Measurements from ENCODE around the gene GNA15.
A peak's percentile ranks its signal among the peaks of the same experiment; 100 is the strongest.

GNA15 gene

GRCh38 chr19:3108775-3109174 lies 27.1 kb upstream of the GNA15 start:
- DNase-seq (ENCODE audit: low read depth) = no peak
- TF ChIP-seq, protein P1, sequence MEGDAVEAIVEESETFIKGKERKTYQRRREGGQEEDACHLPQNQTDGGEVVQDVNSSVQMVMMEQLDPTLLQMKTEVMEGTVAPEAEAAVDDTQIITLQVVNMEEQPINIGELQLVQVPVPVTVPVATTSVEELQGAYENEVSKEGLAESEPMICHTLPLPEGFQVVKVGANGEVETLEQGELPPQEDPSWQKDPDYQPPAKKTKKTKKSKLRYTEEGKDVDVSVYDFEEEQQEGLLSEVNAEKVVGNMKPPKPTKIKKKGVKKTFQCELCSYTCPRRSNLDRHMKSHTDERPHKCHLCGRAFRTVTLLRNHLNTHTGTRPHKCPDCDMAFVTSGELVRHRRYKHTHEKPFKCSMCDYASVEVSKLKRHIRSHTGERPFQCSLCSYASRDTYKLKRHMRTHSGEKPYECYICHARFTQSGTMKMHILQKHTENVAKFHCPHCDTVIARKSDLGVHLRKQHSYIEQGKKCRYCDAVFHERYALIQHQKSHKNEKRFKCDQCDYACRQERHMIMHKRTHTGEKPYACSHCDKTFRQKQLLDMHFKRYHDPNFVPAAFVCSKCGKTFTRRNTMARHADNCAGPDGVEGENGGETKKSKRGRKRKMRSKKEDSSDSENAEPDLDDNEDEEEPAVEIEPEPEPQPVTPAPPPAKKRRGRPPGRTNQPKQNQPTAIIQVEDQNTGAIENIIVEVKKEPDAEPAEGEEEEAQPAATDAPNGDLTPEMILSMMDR (conservative IDR thresholded peaks at IDR 0.05; ENCODE audit: low read depth, low read length) = peak; percentile 93
- H3K4me3 ChIP-seq (ENCODE audit: low read length) = no peak overlapping the region

GRCh38 chr19:3109491-3109890 lies 26.3 kb upstream of the GNA15 start:
- TF ChIP-seq, protein P1 (conservative IDR thresholded peaks at IDR 0.05; ENCODE audit: low read depth, low read length) = no peak
- no peak overlapping the region for H3K4me3 ChIP-seq (ENCODE audit: low read length)
- no peak for DNase-seq (ENCODE audit: low read depth)

DNA sequence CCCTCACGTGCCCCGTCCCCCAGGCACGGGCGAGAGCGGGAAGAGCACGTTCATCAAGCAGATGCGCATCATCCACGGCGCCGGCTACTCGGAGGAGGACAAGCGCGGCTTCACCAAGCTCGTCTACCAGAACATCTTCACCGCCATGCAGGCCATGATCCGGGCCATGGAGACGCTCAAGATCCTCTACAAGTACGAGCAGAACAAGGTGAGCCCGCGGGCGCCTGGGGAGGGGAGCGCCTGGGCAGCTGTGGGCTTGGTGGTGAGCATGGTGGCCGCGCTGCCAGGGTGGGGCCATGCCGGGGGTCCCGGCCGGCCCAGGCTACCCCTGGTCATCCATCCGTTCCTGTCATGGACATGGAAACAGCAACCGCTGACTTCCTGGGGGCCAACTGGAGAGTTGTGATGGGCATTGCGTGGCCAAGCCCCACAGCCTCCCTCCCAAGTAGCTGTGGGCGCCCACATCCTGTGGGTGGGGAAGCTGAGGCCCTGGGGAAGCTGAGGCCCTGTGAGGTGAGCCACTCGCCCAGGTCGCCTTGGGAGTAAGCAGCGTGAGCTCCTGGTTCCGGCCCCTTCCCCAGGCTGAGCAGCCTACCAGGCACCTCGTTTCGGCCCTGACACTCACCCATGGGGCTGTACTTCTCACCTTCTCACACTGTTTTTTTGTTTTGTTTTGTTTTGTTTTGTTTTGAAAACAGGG lies 25.6 kb upstream of the GNA15 start:
- no peak overlapping the region for H3K4me3 ChIP-seq (ENCODE audit: low read length)
- no peak for DNase-seq (ENCODE audit: low read depth)
- TF ChIP-seq, protein P1 (conservative IDR thresholded peaks at IDR 0.05; ENCODE audit: low read depth, low read length) = no peak

DNA sequence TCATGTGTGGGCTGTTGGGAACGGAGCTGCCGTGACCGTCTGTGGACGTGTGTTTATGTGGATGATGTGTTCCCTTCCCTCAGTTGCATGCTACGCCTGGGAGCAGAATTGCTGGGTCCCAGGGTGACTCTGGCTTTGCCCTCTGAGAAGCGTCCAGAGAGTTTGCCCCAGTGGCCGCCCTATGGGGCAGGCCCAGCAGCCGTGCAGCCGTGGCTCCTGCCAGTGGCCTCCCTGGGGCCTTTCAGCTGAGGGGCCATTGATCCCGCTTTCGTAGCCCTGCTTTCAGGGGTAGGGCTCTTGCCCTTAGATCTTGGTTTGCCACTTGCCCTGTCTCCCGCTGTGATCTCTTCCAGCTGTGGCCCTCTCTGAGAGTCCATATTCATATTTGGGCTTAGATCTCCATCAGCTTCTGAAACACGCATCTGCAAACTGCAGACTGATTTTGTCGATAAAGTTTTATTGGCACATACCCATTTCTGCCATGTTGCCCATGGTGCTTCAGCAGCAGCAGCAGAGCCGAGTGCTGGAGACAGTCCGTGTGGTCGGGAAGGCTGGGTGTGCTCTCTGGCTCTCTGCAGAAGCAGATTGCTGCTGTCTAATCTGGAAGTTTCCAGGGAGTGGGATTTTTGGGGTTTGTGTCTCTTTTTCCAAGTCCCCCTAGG lies 24.1 kb upstream of the GNA15 start:
- TF ChIP-seq, protein P1 (conservative IDR thresholded peaks at IDR 0.05; ENCODE audit: low read depth, low read length) = no peak
- no peak overlapping the region for H3K4me3 ChIP-seq (ENCODE audit: low read length)
- no peak for DNase-seq (ENCODE audit: low read depth)

DNA sequence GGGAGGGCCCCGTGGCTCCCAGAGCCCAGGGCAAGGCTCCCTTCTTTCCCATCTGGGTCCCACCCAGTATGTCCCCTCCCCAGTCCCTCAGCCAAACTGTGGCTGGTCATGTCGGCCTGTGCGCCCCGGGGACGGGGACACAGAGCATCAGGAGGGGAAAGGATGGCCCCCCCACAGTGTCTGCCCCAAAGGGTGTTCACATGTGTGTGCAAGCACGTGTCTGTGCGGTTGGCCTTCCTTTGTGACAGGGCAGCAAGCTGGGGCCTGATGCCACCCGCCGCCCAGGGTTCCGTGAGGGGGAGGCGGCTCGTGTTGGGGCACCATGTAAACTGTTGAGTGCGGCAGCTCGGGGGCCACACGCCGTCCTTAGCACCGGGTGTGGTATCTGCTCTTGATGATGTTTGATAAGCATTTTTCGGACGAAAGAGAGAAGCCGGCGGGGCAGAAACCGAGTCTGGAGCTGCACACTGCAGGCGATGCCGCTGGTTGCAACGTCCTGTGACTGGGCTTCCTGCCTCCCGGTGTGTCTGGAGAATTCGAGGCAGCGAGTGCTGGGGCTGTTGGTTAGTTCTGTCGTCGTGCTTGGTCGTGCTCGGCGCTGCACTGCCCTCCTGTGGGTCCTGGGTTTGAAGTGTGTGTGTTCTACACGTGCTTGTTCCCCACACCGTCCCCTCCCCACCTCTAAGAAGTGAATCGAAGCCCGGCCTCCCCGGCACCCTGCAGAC lies 23.3 kb upstream of the GNA15 start:
- H3K4me3 ChIP-seq (ENCODE audit: low read length) = no peak overlapping the region
- no peak for DNase-seq (ENCODE audit: low read depth)
- TF ChIP-seq, protein P1 (conservative IDR thresholded peaks at IDR 0.05; ENCODE audit: low read depth, low read length) = no peak

DNA sequence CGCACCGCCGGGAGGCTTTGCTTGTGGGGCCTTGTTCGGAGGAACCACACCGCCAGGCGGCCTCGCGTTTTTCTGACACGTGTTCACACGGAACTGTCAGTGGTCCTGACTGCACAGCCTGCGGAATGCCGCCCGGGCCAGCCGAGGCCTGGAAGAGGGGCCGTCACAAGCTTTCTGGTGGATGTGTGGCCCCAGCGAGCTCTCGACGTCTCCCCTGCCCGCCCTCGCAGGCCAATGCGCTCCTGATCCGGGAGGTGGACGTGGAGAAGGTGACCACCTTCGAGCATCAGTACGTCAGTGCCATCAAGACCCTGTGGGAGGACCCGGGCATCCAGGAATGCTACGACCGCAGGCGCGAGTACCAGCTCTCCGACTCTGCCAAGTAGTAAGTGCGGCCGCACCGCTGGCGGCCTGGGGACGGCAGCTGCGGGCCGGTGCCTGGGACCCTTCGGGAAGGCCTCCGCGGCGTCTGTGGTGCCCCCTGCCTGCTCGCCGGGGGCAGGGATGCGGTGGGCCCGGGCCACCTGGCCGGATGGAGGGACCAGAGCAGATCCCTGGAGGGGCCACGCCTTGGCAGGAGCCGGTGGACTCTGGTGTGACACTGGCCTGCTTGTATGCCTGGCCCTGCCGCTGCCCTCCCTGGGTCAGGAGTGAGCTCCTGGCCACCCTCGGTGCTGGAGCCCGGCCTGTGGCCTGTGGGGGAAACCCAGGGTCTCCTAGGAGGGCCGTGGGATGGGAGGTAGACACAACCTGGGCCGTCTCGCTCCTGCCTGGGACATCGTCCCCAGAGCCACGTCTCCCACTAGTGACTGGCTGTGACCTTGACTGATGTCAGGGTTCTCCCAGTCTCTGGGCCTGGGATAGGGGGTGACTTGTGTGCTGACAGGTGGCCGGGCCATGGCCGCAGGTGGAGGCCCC lies 22.5 kb upstream of the GNA15 start:
- DNase-seq (ENCODE audit: low read depth) = no peak
- TF ChIP-seq, protein P1 (conservative IDR thresholded peaks at IDR 0.05; ENCODE audit: low read depth, low read length) = no peak
- no peak overlapping the region for H3K4me3 ChIP-seq (ENCODE audit: low read length)

Measured in retinal pigment epithelial cell (primary cell).